WI38 (cell line): Measurements from ENCODE around the gene RIC3.

Source experiments
- H3K4me3 ChIP-seq: 2 replicates; pipeline ENCODE4 v1.5.1; 2011; ENCODE audit warnings: low read depth, mild to moderate bottlenecking, control low read depth, low read length
- CTCF ChIP-seq: IDR thresholded peaks from 2 replicates; pipeline ENCODE4 v1.5.1; 2012; ENCODE audit warnings: low read depth, mild to moderate bottlenecking, control low read depth, low read length

RIC3 gene

GRCh38 chr11:8059030-8059429, 109.8 kb downstream of the RIC3 start:
- no peak overlapping the region for H3K4me3 ChIP-seq
- TF ChIP-seq CTCF, result no peak

GRCh38 chr11:8058216-8058615, 110.6 kb downstream of the RIC3 start:
- no peak overlapping the region for H3K4me3 ChIP-seq
- TF ChIP-seq CTCF, result no peak

GRCh38 chr11:8056810-8057463, 111.9 kb downstream of the RIC3 start:
- no peak overlapping the region for H3K4me3 ChIP-seq
- no peak for TF ChIP-seq CTCF
